B cell (primary cell): ENCODE results near the gene RNASE13.

Source experiments
- CTCF ChIP-seq: fragments of 200-600 bp; IDR thresholded peaks from one replicate; pipeline ENCODE4 v1.8.0; 2022; ENCODE audit warnings: antibody characterized with exemption, mild to moderate bottlenecking
- EZH2 ChIP-seq: IDR thresholded peaks from 2 replicates; pipeline ENCODE4 v1.6.1; 2012; ENCODE audit warnings: borderline replicate concordance, low read depth, mild to moderate bottlenecking, moderate library complexity, low read length; ENCODE audit not compliant: insufficient read depth, poor library complexity, severe bottlenecking

GRCh38 chr14:21011136-21011535 is 23.5 kb downstream of the RNASE13 start:
- TF ChIP-seq CTCF (no peak), EZH2 (no peak)
